HCT116 (cell line): Measurements from ENCODE around the gene CS. TPM values are rescaled to one million over a fixed set of nuclear protein-coding genes. Genes with fewer than 3 reads are reported as not detected.

ENCODE experiments used
- ATAC-seq: fragments of 200-7000 bp; cut with Tn5 transposase; 2 replicates; pipeline ENCODE4 v1.9.1; 2020; ENCODE audit warnings: mild to moderate bottlenecking, moderate library complexity
- BruUV-seq: library from RNA; stranded (reverse); fragments of 400-500 nt; replicated peaks from 2 replicates; lab custom pipeline; 2021; lab: Mats Ljungman, UMichigan
- CTCF ChIA-PET: fragments of 300-600 bp; sonication (Branson Sonifier 250); formaldehyde crosslinking; loops from one replicate; lab custom pipeline; 2021; ENCODE audit warnings: antibody characterized with exemption; lab: Charles Lee
- POLR2A ChIA-PET: fragments of 300-600, 350-600 bp; sonication (Branson Sonifier 250); formaldehyde crosslinking; loops from one replicate; lab custom pipeline; 2021; ENCODE audit warnings: antibody characterized with exemption; lab: Charles Lee
- RAD21 ChIA-PET, 2 experiments: fragments of 300-600 bp; sonication (Branson Sonifier 250); formaldehyde crosslinking; loops; one replicate each; lab custom pipeline; 2023; ENCODE audit warnings: low total read pairs in 2 of 2; ENCODE audit not compliant: uncharacterized antibody in 2 of 2, unreplicated experiment in 2 of 2, low non-redundant PET in 1 of 2; lab: Charles Lee
- DNase-seq: peaks from one replicate; pipeline ENCODE4 v3.0.0-alpha.2; 2010; ENCODE audit warnings: low read depth, low spot score
- H2AFZ ChIP-seq: fragments of 200-600 bp; shearing (Covaris generic), sonication (generic); 2 replicates; pipeline ENCODE4 v1.6.1; 2017; ENCODE audit warnings: low read depth, mixed run types, mixed read lengths, antibody characterized with exemption, low read length; ENCODE audit not compliant: poor library complexity, severe bottlenecking
- H3K27ac ChIP-seq: 2 replicates; pipeline ENCODE4 v1.5.1; 2012; ENCODE audit warnings: low read depth, low read length
- H3K27me3 ChIP-seq: fragments of 200-600 bp; sonication (generic); 2 replicates; pipeline ENCODE4 v1.6.1; 2016; ENCODE audit warnings: mixed run types, low read length, mixed read lengths; ENCODE audit not compliant: insufficient read depth
- H3K36me3 ChIP-seq, 2 experiments: fragments of 200-500 bp in 1 of 2; fragments of 200-600 bp in 1 of 2; sonication (Bioruptor generic) in 1 of 2; sonication (generic) in 1 of 2; 2 replicates each; pipeline versions ENCODE4 v1.5.1 to v1.6.1; 2014 to 2016; ENCODE audit warnings: low read length in 2 of 2, inconsistent platforms in 1 of 2, mixed read lengths in 1 of 2, mixed run types in 1 of 2; ENCODE audit not compliant: insufficient read depth in 2 of 2, control insufficient read depth in 1 of 2
- H3K4me1 ChIP-seq, 2 experiments: fragments of 200-600 bp in 1 of 2; sonication (generic) in 1 of 2; 2 replicates each; pipeline versions ENCODE4 v1.5.1 to v1.6.1; 2012 to 2017; ENCODE audit warnings: low read length in 2 of 2, inconsistent platforms in 1 of 2, mild to moderate bottlenecking in 1 of 2, mixed read lengths in 1 of 2, mixed run types in 1 of 2, moderate library complexity in 1 of 2; ENCODE audit not compliant: insufficient read depth in 2 of 2, control insufficient read depth in 1 of 2
- H3K4me2 ChIP-seq: fragments of 200-600 bp; sonication (generic); 2 replicates; pipeline ENCODE4 v1.6.1; 2017; ENCODE audit warnings: mixed run types, low read length, mixed read lengths
- H3K4me3 ChIP-seq, 2 experiments: fragments of 200-600 bp in 1 of 2; sonication (generic) in 1 of 2; replicated peaks in 1 of 2; 2 replicates each; pipeline ENCODE4 v1.5.1; 2011 to 2016; ENCODE audit warnings: low read length in 2 of 2, control low read depth in 1 of 2, low read depth in 1 of 2, mild to moderate bottlenecking in 1 of 2, mixed read lengths in 1 of 2, mixed run types in 1 of 2
- H3K79me2 ChIP-seq: fragments of 200-600 bp; sonication (generic); 2 replicates; pipeline ENCODE4 v1.6.1; 2017; ENCODE audit warnings: mild to moderate bottlenecking, mixed run types, low read length, moderate library complexity, mixed read lengths; ENCODE audit not compliant: insufficient read depth
- H3K9ac ChIP-seq: fragments of 200-600 bp; sonication (generic); 2 replicates; pipeline ENCODE4 v1.6.1; 2016; ENCODE audit warnings: low read length, mixed read lengths
- H3K9me2 ChIP-seq: fragments of 200-600 bp; sonication (generic), shearing (Covaris generic); 2 replicates; pipeline ENCODE4 v1.6.1; 2017; ENCODE audit warnings: mixed run types, mild to moderate bottlenecking, moderate library complexity; ENCODE audit not compliant: insufficient read depth
- H3K9me3 ChIP-seq, 2 experiments: fragments of 200-500 bp in 1 of 2; fragments of 200-600 bp in 1 of 2; sonication (Bioruptor generic) in 1 of 2; sonication (generic) in 1 of 2; 2 replicates each; pipeline ENCODE4 v1.6.1; 2014 to 2017; ENCODE audit warnings: low read length in 2 of 2, mixed read lengths in 2 of 2, inconsistent platforms in 1 of 2, low read depth in 1 of 2, mild to moderate bottlenecking in 1 of 2, mixed run types in 1 of 2, moderate library complexity in 1 of 2; ENCODE audit not compliant: control insufficient read depth in 1 of 2, insufficient read depth in 1 of 2
- H4K20me1 ChIP-seq: fragments of 200-600 bp; sonication (generic), shearing (Covaris generic); 2 replicates; pipeline ENCODE4 v1.6.1; 2017; ENCODE audit warnings: mixed run types, mild to moderate bottlenecking, moderate library complexity; ENCODE audit not compliant: insufficient read depth
- CEBPB ChIP-seq: IDR thresholded peaks from 2 replicates; pipeline ENCODE4 v1.6.1; 2012; ENCODE audit warnings: low read depth
- EZH2 ChIP-seq: fragments of 200-600 bp; sonication (generic); IDR thresholded peaks from 2 replicates; pipeline ENCODE4 v1.6.1; 2017; ENCODE audit warnings: antibody characterized with exemption, mixed run types
- EZH2phosphoT487 ChIP-seq: fragments of 200-600 bp; IDR thresholded peaks from 2 replicates; pipeline ENCODE4 v1.6.1; 2018; ENCODE audit warnings: antibody characterized with exemption, borderline replicate concordance
- POLR2A ChIP-seq: IDR thresholded peaks from 2 replicates; pipeline ENCODE4 v1.7.0; 2011; ENCODE audit warnings: borderline replicate concordance; ENCODE audit not compliant: insufficient read depth, insufficient read length; ENCODE audit errors: extremely low read depth
- POLR2AphosphoS5 ChIP-seq: IDR thresholded peaks from 2 replicates; pipeline ENCODE4 v1.6.1; 2011; ENCODE audit warnings: mild to moderate bottlenecking, low read depth, low read length, moderate library complexity
- intact Hi-C: fragments of 100-400 bp; cut with micrococcal nuclease; formaldehyde crosslinking; loops from 2 replicates; pipeline ENCODE4 v1.10.0; 2022
- total RNA-seq: library from RNA; stranded (reverse); gene quantifications from one replicate; pipeline ENCODE4 v1.2.1, GENCODE V29; 2021; ENCODE audit not compliant: unreplicated experiment
- TF ChIP-seq, protein P1 (sequence below): IDR thresholded peaks from 2 replicates; pipeline ENCODE4 v1.6.1; 2012; ENCODE audit warnings: low read depth
- TF ChIP-seq, protein P2 (sequence below): IDR thresholded peaks from 2 replicates; pipeline ENCODE4 v1.6.1; 2012

The CS gene
- total RNA-seq, 1 experiment from 2014 or later, result 270 TPM

DNA sequence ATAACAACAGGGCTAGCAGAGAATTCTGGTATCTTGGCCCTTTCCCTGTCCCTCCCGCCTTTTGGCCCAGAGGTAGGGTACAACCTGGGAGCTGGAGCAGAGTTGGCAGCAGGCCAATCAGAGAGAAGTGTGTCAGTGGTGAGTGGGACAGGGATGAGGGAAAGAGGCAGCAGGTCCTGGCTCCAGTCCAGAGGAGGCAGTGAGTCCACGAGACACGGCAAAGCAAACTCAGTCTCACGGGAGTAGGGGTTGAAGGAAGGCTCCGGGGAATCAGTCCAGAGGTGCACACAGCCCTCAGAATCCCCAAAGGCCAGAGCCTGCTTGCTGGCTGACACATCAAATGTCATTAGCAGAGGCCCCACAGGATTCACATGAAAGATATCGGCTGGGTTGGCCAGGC is 26.4 kb upstream of the CS start:
- H3K9ac ChIP-seq, result no peak overlapping the region
- ChIA-PET CTCF (no interaction called here), POLR2A (no interaction called here), RAD21 (no interaction called here)
- H2AFZ ChIP-seq, result no peak overlapping the region
- H3K4me3 ChIP-seq, result no peak overlapping the region
- H3K4me1 ChIP-seq, result peaks cover 5 to 9% of the 10 kb centered on the region in 2 experiments; a peak in 2 of 4 replicates
- intact Hi-C loops, result no loop called here
- H4K20me1 ChIP-seq, result no peaks in the 10 kb centered on the region
- H3K4me2 ChIP-seq, result no peak overlapping the region
- no peaks in the 10 kb centered on the region for H3K27me3 ChIP-seq
- no peaks in the 10 kb centered on the region for H3K9me2 ChIP-seq
- DNase-seq (no peak), ATAC-seq (no peak)
- H3K79me2 ChIP-seq, result no peaks in the 10 kb centered on the region
- TF ChIP-seq, protein P1, sequence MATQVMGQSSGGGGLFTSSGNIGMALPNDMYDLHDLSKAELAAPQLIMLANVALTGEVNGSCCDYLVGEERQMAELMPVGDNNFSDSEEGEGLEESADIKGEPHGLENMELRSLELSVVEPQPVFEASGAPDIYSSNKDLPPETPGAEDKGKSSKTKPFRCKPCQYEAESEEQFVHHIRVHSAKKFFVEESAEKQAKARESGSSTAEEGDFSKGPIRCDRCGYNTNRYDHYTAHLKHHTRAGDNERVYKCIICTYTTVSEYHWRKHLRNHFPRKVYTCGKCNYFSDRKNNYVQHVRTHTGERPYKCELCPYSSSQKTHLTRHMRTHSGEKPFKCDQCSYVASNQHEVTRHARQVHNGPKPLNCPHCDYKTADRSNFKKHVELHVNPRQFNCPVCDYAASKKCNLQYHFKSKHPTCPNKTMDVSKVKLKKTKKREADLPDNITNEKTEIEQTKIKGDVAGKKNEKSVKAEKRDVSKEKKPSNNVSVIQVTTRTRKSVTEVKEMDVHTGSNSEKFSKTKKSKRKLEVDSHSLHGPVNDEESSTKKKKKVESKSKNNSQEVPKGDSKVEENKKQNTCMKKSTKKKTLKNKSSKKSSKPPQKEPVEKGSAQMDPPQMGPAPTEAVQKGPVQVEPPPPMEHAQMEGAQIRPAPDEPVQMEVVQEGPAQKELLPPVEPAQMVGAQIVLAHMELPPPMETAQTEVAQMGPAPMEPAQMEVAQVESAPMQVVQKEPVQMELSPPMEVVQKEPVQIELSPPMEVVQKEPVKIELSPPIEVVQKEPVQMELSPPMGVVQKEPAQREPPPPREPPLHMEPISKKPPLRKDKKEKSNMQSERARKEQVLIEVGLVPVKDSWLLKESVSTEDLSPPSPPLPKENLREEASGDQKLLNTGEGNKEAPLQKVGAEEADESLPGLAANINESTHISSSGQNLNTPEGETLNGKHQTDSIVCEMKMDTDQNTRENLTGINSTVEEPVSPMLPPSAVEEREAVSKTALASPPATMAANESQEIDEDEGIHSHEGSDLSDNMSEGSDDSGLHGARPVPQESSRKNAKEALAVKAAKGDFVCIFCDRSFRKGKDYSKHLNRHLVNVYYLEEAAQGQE, result no peak
- TF ChIP-seq, protein P2, sequence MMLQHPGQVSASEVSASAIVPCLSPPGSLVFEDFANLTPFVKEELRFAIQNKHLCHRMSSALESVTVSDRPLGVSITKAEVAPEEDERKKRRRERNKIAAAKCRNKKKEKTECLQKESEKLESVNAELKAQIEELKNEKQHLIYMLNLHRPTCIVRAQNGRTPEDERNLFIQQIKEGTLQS, result no peak
- TF ChIP-seq EZH2 (no peak), CEBPB (no peak), POLR2AphosphoS5 (no peak), EZH2phosphoT487 (no peak), POLR2A (no peak)
- peaks cover 10 to 11% of the 10 kb centered on the region in 2 experiments; a peak in 3 of 4 replicates for H3K36me3 ChIP-seq
- H3K27ac ChIP-seq, result no peak overlapping the region
- no TSS peak for BruUV-seq
- H3K9me3 ChIP-seq, result no peaks in the 10 kb centered on the region
